Inflammatory macrophage (primary cell): Measurements from ENCODE around the gene SH2B3.
"Not testable (repeated sequence)": the region's sequence is repeated elsewhere in the genome, so short reads cannot be mapped to it uniquely, and the experiment has no call there.

Experiments used
- DNase-seq, 2 donors: peaks; one replicate each; pipeline ENCODE4 v3.0.0-alpha.2; 2020 to 2022
- total RNA-seq, 18 experiments: gene quantifications; one replicate each; lab custom pipeline; 2026; ENCODE audit warnings: mixed read lengths in 6 of 18, inconsistent platforms in 2 of 18; lab: John Stamatoyannopoulos, UW

SH2B3 gene
- total RNA-seq = 158 to 385 (median 292) reads per million in 18 experiments

DNA sequence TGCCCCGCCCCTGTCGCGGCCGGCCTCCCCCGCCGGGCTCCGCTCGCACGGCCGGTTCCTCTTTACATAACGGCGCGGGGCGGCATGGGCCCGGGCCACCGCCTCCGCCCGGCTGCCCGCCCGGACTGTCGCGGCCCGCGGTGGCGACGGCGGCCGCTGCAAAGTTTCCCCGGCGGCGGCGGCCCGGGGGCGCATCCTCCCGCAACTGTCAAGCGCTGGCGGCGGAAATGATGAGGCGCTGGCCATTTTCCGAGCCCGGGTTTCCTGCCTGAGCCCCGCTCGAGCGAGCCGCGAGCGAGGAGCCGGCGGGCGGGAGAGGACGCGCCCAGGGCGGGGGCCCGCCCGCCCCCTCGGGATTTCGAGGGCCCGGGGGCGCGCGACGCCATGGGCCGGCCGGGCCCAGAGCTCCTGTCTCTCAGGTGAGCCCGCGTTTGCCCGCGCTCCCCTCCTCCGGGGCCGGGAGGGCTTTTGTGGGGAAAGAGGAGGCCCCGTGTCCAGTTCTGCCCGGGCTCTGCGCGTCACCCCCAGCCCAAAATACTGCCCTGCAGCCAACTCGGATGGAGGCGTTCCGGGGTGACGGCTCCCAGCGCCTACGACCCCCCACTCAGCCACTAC, at the start of gene SH2B3:
Gene SH2B3, plus strand, starts transcription at position 65 of the 615 bp plus-strand sequence. CDS start 12,223 bp downstream, outside the sequence.
- no peak for DNase-seq

DNA sequence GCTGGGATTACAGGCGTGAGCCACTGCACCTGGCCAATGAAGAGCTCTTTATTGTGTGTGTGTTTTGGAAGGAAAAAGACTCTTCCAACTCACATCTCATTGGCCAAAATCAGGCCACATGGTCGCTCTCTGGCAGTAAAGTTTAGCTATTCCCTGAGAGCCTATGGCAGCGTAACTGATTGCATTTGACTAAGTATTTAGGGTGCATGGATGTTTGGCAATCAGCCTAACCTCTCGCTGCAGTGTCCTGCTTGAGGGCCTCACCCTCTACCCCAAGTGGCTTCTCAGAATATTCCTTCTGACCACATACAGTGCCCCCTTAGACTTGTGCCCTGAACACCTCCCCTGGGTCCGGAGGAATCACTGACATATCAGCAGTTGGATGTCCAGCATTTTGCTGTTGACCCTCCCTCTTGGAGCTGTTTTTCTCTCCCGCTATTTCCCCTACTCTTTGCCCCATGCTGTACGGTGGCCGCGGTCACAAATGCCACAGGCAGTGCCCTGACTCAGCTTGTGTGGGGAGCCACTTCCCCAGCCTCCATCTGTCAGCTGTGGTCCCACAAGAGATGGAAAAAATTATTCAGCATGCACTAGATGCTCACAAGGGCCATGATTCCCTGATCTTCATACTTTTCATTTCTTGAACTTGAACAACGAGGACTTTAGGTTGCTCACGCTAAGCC, 46.4 kb upstream of the SH2B3 start:
- DNase-seq = peak; percentile 39 to 65

DNA sequence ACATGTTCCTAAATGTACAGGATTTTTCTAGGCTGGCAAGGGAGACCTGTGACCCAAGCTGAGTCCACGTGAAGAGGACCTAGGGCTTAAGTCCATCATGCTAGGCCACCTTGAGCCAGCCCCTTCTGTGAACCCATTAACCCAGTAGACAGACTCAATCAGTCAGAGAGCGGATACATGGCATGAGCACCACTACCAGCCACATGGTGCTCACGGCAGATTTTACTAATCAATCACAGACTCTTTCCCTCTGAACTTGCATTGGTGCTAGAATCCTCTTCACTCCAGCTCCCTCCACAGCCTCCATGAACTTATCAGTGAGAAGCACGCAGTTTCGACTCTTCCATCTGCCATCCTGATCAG, 45.8 kb upstream of the SH2B3 start:
- no peak for DNase-seq

DNA sequence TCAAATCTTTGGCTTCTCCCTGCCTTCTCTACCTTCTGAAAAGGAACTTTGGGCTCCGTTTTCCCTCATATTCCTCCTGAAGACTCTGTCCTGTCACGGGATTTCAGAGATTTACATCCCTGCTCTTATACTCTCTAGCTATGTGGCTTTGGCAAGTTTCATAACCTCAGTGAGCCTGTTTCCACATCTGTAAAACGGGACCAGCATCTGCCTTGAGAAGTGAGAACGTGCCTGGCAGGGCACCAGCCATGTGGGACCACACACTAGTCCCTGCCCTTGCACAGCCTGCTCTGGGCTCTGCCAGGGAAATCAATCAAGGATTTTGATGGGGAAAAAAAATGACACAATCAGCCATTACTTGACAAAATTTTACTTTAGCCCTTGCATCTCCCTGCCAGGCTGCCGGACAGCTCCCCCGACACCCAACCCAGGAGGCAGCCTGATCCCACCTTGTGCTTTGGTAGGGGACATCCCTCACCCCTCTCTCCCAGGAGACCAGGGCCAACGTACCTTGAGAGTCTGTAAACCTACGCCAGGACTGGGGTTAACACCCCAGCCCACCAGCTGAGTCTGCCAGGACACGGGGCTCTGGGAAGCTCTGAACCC, 45.3 kb upstream of the SH2B3 start:
- DNase-seq = peak in 1 of 2 donors; percentile 5

DNA sequence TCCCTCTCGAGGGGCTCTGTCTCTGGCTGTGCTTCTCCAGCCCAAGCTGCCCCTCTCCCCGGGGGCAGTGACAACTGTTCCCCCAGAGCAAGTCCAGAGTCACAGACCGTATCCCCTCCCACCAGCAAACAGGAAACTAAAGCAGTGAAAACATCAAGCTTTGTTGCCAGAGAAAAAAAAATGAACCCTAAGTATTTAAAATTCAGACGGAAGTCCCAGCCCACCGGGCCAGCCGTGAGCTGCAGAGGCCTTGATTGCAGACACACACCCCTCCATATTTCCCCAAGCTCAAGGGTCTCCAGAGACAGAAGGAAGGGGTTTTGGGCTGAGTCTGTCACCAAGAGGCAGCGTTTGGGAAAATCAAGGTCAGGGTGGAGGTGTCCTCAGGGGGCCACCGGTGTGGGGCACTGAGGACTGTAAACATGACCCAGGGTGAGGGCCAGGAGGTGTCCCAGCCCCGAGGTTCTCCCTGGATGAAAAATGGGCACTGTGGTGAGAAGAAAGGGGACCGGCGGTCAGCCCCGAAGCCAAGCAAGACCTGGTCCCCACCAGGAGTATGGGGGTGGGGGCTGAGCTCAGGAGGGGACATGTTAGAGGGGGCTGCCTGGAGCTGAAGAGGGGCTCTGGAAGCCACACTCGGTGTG, 44.5 kb upstream of the SH2B3 start:
- no peak for DNase-seq

DNA sequence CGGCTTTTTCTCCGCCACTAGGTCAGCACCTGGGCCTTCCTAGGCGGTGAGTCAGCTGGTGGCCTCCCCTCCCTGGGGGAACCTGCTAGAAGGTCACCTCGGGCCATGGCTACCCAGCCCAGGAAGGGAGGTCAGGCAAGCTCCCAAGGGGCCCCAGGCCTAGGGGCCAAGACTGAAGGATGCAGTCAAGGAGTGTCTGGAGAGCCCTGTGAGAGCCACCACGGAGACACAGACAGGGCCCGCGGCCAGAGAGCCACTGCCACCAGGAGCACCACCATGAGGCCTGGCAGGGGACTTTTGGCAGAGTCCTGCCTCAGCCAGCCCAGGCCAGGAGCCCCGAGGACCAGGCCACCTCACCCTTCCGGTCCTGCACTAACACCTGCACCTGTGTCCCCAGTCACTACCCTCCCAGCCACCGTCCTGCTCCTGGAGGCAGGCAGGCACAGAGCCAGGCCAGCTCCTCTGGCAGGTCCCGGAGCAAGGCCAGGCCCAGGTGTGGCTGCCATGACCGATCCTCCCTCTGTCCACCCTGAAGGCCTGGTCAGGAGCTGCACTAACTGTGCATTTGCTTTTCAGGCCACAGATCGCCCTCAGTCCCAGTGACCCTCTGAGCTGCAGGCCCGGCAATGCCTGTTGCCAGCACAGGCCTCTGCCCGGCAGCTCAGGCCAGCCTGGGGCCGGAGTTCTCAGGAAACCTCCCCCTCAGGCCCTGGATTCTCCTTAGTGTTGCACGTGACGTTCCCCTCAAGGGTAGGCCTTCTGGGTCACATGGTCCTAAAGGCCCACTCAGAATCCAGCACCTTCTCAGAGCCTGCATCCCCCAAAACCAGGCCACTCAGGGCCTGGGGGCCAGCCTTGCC, 43.8 kb upstream of the SH2B3 start:
- no peak for DNase-seq

DNA sequence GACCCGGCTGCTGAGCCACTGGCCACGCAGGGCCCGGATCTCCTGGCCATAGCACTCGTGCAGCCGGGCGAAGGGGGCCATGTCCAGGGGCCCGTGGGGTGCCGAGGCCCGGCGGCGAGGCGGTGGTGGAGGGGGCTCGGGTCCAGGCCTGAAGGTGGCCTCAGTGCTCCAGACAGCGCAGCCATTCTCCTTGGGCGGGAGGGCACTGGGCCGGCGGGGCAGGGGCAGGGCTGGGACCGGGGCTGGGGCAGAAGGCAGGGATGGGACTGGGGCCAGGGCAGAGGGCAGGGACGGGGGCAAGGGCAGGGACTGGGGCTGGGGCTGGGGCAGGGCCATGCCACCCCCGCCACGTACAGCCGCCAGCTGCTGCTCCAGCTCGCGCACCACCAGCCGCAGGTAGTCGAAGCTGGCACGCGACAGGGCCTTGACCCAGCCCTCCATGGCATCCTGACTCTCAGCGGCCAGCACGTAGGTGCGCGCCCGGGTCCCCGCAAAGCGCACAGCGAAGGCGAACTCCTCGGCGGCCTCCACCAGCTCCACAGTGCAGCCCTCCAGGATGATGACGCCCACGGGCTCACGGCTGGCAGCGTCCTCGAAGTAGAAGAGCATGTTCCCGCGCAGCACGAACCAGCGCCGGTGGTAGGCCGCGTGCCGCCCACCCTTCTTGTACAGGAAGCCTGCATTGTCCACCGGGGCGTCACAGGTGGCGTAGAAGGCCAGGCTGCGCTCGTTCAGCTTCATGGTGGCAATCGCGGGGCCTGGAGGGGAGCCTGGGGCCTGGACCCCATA, 42.8 kb upstream of the SH2B3 start:
- DNase-seq = no peak

DNA sequence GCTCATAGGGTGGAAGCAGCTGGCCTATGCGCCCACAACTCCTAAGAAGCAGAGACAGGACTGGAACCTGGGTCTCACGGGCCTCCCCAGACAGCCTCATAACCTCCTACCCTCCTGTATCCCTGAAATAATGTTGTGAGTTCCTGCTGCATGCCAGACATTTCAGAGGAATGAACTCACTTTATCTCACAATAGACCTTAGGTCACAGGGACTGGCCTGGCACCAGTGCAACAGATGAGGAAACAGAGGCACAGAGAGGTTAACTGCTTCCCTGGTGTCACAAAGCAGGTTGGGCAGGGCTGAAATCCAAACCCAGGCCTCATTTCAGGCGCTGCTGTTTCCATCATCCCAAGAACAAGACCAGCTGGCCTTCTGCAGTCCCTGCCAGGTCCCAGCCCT, 42.1 kb upstream of the SH2B3 start:
- no peak for DNase-seq

DNA sequence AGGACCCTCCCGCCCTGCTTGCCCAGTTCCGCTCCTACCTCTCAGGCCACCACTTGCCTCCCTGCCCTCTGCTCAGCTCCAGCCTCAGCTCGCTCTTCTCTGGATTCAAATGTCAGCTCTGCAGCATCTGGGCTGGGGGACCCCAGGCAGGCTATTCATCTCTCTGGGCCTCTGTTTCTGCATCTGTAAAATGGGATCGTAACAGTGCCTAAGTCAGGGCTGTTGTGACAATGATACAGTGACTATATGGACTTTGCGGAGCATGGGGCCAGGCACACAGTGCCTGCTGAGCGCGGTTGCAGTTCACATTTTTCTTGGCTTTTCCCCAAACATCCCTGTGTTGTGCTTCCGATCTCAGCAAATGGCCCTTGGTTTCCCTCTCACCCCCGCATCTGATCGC, 39.6 kb upstream of the SH2B3 start:
- no peak for DNase-seq

DNA sequence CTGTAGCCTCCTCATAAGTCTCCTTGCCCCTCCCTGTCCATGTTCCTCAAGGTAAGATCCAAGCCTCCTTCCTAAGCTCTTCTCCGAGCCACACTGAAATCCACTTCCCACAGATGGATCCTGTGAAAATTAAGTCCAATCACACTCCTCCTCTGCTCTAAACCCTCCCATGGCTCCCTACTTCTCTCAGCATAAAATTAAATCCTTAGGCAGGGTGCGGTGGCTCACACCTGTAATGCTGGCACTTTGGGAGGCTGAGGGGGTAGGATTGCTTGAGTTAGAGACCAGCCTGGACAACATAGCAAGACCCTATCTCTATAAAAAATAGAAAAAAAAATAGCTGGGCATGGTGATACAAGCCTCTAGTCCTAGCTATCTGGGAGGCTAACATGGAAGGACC, 39.1 kb upstream of the SH2B3 start:
- no peak for DNase-seq

DNA sequence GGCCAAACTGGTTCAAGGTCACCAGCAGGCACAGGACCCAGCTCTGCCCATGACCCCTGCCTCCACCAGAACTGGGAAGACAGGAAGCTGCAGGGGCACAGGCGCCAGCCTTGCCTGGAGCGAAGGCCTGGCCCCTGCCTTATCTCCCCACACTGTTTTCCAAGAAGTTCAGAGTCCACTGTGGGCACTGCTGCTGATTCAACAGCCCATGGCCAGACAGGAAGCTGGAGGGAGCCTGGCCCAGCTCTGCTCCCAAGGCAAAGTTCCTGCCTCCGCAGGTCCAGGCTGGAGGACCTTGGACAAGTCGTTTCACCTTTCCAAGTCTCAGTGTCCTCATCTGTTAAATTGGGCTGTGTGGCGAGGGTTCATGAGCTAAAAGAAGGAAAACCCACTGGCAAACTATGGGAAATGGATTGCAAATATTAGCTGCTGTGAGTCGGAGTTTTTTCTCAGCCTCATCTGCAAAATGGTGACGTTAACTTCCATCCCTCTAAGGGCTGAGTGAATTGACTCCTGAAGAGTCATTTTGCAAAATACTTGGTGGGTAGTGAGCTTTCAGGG, 38.0 kb upstream of the SH2B3 start:
- peak; percentile 24 to 47 for DNase-seq

DNA sequence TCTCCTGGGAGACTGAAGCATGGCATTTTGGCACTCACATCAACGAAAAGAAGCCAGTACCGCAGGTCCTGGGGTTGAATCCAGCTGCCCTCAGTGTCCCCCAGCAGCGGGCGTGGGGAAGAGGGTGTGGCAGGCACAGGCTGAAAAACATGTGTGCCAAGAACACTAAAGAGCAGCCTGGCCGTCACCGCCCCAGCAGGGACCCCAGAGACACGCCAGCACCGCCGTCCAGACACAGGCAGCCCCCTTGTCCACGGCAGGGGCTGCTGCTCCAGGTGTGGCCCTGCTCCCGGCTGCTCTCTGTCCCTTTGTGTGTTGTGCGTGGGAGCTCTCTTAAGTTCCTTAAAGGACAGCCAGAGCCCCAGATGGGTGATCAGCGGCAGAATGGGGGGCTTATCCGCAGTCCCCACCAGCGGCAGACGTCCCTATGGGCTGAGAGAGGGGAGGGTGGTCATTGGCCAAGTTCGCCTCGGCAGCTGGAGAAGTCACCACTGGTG, 37.4 kb upstream of the SH2B3 start:
- DNase-seq = no peak

DNA sequence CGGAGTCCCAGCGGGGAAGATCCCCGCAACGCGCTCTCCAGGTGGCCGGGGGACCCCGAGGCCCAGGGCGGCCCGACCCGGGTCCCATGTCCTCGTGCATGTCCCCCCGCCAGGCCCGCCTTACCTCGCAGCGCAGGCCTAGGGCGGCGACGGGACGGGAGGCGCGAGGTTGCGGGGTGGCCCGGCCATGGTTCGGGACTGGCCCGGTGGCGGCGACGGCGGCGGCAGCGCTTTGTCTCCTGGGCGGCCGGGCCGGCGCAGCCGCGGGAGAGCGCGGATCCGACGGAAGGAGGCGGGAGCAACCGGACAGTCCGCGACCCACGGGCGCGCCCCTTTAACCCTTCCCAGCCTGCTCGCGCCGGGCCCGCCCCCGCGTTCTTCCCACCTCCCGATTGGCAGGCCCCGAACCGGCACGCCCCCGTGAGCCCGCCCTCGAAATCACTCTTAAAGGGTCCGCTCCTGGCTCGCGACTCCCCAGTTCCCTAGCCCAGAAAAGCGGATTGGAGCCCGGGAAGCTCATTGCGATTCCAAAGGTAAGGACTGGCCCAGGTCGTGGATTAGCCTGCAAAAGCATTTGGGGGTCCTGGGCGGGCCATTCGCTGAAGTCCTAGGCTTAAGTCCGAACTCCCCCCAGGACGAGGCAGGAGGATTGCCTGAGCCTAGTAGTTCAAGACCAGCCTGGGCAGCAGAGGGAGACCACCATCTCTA, 36.8 kb upstream of the SH2B3 start, which contains the start of gene PHETA1:
Gene PHETA1, minus strand, starts transcription at position 308 of the 708 bp plus-strand sequence. CDS start 5,668 bp downstream, outside the sequence.
- DNase-seq = peak; percentile 93 to 96

DNA sequence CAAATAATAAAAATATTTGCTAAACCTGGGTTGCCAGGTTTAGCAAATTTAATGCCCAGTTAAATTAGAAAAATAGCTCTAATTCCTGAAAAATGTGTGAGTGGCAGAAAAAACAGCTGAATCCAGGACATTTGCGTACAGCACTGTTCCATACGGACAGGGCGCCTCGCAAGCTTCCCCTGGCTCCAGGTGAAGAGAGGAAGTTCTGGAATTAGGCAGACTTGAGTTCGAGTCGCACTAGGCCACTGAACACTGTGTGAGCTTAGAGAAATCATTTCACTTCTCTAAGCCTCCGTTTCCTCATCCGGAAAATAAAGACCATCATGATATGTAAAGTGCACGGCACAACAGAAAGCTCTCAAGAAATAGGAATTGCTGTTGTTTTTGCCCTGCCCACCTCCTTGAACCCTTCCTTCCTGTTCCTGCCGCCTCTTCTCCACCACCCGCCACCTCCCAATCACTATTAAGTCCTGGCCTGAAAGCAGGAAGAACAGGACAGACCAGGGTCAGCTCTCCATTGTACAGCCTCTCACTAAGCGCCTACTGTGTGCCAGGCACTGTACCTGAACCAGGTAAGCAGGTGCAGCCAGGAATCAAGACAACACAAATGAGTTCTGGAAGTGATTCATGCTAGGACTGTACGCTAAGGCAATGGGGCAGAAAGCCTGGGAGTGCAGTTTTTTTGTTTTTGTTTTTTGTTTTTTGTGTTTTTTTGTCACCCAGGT, 36.1 kb upstream of the SH2B3 start:
- peak; percentile 70 to 78 for DNase-seq

DNA sequence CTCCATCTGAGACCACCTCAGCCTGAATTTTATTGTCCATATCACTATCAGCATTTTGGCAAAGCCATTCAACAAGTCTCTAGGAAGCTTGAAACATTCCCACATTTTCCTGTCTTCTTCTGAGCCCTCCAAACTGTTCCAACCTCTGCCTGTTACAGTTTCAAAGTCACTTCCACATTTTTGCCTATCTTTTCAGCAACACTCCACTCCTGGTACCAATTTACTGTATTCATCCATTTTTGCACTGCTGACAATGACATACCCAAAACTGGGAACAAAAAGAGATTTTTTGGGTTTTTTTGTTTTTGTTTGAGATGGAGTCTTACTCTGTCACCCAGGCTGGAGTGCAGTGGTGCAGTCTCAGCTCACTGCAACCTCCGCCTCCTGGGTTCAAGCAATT, 32.5 kb upstream of the SH2B3 start:
- not testable (repeated sequence) for DNase-seq

DNA sequence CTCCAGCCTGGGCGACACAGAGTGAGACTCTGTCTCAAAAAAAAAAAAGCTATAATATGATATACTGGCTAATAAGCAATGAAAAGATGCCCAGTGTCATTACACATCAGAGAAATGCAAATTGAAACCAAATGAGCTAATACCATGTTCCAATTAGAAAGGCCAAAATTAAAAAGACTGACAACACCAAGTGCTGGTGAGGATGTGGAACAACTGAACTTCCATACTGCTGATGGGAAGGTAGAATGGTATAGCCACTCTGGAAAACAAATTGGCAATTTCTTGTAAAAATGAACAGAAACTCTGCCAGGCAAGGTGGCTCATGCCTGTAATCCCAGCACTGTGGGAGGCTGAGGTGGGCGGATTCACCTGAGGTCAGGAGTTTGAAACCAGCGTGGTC, 28.3 kb upstream of the SH2B3 start:
- DNase-seq = no peak

DNA sequence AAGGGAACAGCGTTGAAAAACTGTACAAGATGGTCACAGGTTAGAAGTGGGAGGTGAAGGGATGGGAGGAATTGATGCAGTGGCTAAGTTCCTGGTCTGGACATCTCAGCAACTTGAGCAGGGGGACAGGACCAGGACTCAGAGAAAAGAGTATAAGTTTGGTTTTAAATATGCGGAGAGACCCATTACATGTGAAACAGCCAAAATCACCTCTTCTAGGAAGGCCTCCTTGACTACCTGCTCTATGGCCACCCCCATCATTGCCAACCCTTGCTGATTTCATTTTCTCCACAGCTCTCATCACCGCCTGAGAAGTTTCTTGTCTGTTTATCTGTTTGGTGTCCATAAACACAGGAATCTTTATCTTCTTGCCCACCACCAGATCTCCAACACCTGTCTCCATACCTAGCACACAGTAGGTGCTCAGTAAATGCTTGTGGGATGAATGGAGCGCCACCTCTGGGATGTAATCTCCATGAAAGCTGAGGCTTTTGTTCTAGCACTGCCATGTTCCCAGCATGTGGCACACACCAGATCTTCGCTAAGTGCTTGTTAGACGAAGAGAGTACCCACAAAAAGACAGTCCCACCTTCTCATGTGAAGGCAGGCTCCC, 25.7 kb upstream of the SH2B3 start:
- DNase-seq = no peak

DNA sequence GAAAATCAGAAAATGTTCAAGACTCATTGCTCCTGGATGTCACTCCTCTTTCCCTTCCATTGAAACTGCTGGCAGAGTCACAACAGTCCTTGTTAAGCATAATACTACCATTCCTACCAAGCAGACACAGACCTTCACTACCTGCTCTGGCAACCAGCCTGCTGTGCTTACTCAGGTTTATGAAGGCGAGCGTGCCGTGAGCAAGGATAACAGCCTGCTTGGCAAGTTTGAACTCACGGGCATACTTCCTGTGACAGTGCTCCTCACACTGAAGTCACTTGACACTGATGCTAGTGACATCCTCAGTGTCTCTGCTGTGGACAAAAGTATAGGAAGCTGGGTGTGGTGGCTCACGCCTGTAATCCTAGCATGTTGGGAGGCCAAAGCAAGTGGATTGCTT, 21.1 kb upstream of the SH2B3 start:
- no peak for DNase-seq

DNA sequence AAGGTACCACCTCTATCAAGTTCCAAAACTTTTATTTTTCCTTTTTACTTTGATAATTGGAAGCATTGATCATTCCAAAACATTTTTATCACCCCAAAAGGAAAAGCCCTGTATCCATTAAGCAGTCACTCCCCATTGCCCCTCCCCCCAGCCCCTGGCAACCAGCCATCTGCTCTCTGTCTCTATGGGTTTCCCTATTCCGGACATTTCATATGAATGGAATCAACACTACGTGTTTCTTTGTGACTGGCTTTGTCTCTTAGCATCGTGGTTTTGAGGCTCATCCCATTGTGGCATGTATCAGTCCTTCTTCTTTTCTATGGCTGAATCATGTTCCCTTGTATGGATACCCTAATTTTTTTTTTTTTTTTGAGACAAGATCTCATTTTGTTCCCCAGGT, 18.8 kb upstream of the SH2B3 start:
- no peak for DNase-seq
